GM12892 (cell line): Measurements from ENCODE around the gene WWC1.

Source experiments
- POLR2A ChIP-seq: IDR thresholded peaks from 2 replicates; pipeline ENCODE4 v1.6.1; 2011; ENCODE audit warnings: low read depth, low read length, control low read depth
- POLR2AphosphoS5 ChIP-seq: IDR thresholded peaks from 2 replicates; pipeline ENCODE4 v1.6.1; 2011; ENCODE audit warnings: low read depth, low read length, control low read depth
- TAF1 ChIP-seq: IDR thresholded peaks from 2 replicates; pipeline ENCODE4 v1.6.1; 2011; ENCODE audit warnings: low read depth, mild to moderate bottlenecking, control low read depth, low read length, borderline replicate concordance

- TF ChIP-seq POLR2AphosphoS5 (no peak), TAF1 (no peak), POLR2A (no peak)
Measured at GRCh38 chr5:168313596-168314204, 22.3 kb downstream of the WWC1 start.
